Fibroblast of the aortic adventitia (primary cell): Measurements from ENCODE around the gene CAPG. TPM values are rescaled to one million over a fixed set of nuclear protein-coding genes. Genes with fewer than 3 reads are reported as not detected.

Experiments
- DNase-seq: peaks from one replicate; pipeline ENCODE4 v3.0.0-alpha.2; 2010; ENCODE audit warnings: low read depth
- H3K4me3 ChIP-seq: 2 replicates; pipeline ENCODE4 v1.5.1; 2011; ENCODE audit warnings: low read depth, mild to moderate bottlenecking, control low read depth, low read length, moderate library complexity
- total RNA-seq: library from RNA; depleted of rRNA; stranded (reverse); fragments of >200 nt; gene quantifications from 2 replicates; pipeline ENCODE4 v1.2.3, GENCODE V29; 2012; ENCODE audit warnings: low replicate concordance
- TF ChIP-seq, protein P1 (sequence below): IDR thresholded peaks from 2 replicates; pipeline ENCODE4 v1.5.1; 2011; ENCODE audit warnings: mild to moderate bottlenecking, low read length, control low read depth, inconsistent platforms; ENCODE audit not compliant: insufficient read depth

The CAPG gene
- total RNA-seq, 1 donor = 131 TPM

DNA sequence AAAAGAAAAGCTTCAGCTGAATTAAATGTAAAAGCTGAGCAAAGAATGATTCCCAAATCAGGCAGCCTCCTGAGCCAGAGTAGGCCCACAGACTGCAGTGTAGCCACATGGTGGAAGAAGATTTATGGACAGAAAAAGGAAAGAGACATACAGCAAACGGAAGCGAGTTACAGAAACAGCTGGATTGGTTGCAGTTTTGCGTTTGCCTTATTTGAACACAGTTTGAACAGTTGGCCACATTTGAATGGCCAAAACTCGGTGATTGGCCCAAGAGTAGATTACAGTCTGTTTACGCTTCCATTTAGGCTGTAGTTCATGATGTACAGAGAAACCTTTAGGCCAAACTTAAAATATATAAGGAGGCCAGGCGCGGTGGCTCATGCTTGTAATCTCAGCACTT is 43.4 kb upstream of the CAPG start:
- TF ChIP-seq, protein P1, sequence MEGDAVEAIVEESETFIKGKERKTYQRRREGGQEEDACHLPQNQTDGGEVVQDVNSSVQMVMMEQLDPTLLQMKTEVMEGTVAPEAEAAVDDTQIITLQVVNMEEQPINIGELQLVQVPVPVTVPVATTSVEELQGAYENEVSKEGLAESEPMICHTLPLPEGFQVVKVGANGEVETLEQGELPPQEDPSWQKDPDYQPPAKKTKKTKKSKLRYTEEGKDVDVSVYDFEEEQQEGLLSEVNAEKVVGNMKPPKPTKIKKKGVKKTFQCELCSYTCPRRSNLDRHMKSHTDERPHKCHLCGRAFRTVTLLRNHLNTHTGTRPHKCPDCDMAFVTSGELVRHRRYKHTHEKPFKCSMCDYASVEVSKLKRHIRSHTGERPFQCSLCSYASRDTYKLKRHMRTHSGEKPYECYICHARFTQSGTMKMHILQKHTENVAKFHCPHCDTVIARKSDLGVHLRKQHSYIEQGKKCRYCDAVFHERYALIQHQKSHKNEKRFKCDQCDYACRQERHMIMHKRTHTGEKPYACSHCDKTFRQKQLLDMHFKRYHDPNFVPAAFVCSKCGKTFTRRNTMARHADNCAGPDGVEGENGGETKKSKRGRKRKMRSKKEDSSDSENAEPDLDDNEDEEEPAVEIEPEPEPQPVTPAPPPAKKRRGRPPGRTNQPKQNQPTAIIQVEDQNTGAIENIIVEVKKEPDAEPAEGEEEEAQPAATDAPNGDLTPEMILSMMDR = no peak
- no peak overlapping the region for H3K4me3 ChIP-seq

DNA sequence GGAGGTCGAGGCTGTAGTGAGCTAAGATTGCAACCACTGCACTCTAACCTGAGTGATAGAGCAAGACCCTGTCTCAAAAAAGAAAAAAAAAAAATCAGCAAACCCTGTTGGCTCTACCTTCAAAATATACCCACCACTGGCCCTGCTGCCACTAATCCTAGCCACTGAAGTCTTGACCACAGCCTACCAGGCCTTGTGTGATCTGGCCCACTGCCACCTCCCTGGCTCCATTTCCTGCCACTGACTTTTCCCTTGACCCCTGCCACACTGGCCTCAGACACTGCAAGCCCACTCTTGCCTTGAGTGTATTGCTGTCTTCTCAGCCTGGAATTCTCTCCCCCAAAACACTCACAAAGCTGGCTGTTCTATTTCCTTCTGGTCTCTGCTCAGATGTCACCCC is 42.1 kb upstream of the CAPG start:
- TF ChIP-seq, protein P1 = no peak

More for the DNA sequence above, 43.4 kb upstream of the CAPG start:
- DNase-seq = no peak

DNA sequence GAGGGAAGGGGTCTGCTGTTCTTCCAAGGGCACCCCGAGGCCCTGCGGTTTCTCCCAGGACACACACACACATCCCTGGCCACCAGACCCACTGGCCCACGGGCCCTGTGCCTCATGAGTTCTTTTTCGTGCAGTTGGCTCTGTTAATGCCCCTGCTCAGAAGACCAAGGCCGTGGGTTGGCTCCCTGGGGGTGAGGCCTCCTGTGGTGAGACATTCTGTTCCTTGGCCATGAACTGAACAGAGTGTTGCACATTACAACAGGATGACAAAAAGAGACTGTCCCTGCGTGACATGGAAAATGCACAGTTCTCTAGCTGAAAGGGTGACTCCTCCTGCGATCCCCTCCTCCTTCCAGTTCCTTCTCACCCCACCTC is 39.0 kb upstream of the CAPG start:
- TF ChIP-seq, protein P1 = no peak

More for the DNA sequence above, 42.1 kb upstream of the CAPG start:
- no peak for DNase-seq
- H3K4me3 ChIP-seq = no peak overlapping the region

DNA sequence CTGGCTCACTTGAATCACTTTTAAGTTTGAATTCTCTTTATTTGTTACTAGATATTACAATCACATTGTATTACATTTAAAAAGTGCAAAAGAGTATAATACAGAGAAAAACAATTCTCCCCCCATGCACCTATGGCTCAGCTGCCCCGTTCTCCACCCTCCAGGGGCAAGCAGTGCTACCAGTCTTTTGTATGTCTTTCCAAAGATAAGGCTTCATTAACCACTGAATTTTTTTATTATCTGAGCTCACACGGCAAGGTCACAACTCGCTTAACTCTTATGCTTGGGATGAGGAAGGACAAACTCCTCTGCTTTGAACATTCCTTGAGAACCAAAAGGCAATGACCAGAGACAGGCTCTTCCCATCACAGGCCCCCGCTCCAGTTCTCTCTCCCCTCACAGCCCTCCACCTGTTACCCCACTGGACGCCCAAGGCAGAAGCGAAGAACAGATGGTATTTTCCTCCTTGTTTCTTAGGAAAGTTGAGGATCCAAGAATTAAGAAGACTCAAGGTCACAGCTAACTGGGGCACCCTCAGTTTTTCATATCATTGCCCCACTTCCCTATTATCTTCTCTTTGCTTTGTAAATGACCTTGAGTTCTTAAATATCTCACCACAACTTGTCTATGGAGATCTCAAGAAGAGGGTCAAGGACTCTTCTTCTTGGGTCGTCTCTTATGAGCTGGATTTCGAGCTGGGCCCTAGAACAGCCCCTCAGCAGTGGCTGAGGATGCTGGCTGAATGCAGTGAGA is 38.5 kb upstream of the CAPG start:
- H3K4me3 ChIP-seq = no peak overlapping the region
- TF ChIP-seq, protein P1 = no peak
- DNase-seq = no peak

More for the DNA sequence above, 39.0 kb upstream of the CAPG start:
- no peak overlapping the region for H3K4me3 ChIP-seq
- no peak for DNase-seq

DNA sequence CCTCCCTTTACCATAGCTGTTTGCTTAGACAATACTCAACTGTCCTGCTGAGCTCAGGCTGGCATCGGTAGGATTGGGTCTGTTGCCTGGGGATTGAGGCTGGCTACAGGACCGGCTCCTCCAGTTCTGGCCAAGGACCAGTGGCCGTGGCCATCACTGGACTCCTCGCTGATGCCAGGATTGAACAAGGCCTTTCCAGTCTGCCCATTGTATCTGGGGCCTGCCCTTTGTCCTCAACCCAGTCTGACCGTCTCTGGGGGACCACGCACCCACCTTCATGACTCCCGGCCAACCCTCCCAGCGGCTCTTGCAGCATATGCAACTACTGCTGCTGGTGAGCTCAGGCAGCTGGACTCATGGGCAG is 37.0 kb upstream of the CAPG start:
- no peak for DNase-seq
- no peak overlapping the region for H3K4me3 ChIP-seq
- TF ChIP-seq, protein P1 = no peak

DNA sequence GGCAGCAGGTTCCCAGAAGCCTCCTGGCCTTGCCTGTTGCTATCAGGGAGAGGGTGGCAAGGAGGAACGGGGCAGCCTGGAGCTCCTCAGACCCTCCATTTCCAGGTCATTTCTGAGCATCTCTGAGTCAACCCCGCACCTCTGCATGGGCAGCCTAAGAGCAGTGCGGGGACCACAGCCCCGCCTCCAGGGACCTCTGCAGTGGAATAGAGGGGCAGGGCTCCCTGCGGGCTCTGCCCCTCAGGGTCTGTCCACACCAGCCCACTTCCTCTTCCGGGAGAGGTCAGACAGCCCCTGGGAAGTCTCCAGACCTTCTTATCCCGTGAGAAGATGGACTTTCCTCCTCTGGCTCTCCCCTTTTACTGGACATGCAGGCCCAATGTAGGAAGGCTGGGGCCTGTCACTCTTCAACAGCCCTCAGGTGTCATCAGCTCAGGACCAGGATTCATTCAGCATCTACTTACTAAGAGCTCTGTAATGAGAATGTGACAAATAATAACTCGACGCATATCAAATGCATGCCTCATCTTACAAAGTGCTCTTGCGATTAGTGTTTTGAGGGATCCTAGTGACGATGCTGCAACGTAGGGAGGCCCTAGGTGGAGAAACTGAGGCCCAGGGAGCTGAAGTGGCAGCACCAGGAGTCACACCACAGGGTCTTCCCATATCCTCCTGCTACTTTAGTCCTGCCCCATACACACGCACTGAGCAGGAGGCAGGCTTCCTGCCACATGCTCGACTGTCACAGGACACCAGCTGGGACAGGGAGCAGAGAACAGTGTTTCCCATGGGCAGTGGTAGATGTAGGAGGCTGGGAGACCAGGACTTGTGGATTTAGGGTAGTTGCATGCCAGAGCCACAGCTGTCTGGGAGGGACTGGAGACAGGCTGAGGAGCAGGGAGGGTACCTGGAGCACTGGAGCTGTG is 36.4 kb upstream of the CAPG start:
- DNase-seq = no peak
- TF ChIP-seq, protein P1 = no peak
- H3K4me3 ChIP-seq = no peak overlapping the region
